HepG2 (cell line): Measurements from ENCODE around the gene OASL. TPM values are rescaled to one million over a fixed set of nuclear protein-coding genes. Genes with fewer than 3 reads are reported as not detected.

ENCODE experiments used
- ADNP ChIP-seq: sonication (generic); formaldehyde crosslinking; IDR thresholded peaks from 2 replicates; pipeline ENCODE4 v1.4.0; 2020; ENCODE audit warnings: missing genetic modification reagents
- CHD2 ChIP-seq: IDR thresholded peaks from 2 replicates; pipeline ENCODE4 v1.6.1; 2011; ENCODE audit warnings: low read depth, low read length, improper control_type of control experiment
- GFI1 ChIP-seq: sonication (generic); formaldehyde crosslinking; IDR thresholded peaks from 2 replicates; pipeline ENCODE4 v1.5.0; 2020; ENCODE audit warnings: missing genetic modification reagents, mild to moderate bottlenecking, borderline replicate concordance
- MTF2 ChIP-seq: sonication (generic); formaldehyde crosslinking; IDR thresholded peaks from 2 replicates; pipeline ENCODE4 v1.5.0; 2020; ENCODE audit warnings: missing genetic modification reagents, borderline replicate concordance
- NAIF1 ChIP-seq: sonication (generic); formaldehyde crosslinking; IDR thresholded peaks from 2 replicates; pipeline ENCODE4 v1.5.0; 2020; ENCODE audit warnings: mild to moderate bottlenecking, missing genetic modification reagents, borderline replicate concordance
- NBN ChIP-seq: fragments of 450-650 bp; conservative IDR thresholded peaks from 2 replicates; pipeline ENCODE4 v1.6.1; 2017
- REL ChIP-seq: sonication (generic); formaldehyde crosslinking; conservative IDR thresholded peaks from 2 replicates; pipeline ENCODE4 v1.8.0; 2022; ENCODE audit warnings: mild to moderate bottlenecking, missing genetic modification reagents, moderate library complexity
- RORA ChIP-seq: sonication (generic); formaldehyde crosslinking; IDR thresholded peaks from 2 replicates; pipeline ENCODE4 v1.5.0; 2020; ENCODE audit warnings: mild to moderate bottlenecking, missing genetic modification reagents, moderate library complexity
- SP5 ChIP-seq: IDR thresholded peaks from 2 replicates; pipeline ENCODE4 v1.6.1; 2016; ENCODE audit warnings: low read depth, borderline replicate concordance
- TSC22D2 ChIP-seq: sonication (generic); formaldehyde crosslinking; IDR thresholded peaks from 2 replicates; pipeline ENCODE4 v1.5.1; 2020; ENCODE audit warnings: missing genetic modification reagents, mild to moderate bottlenecking, borderline replicate concordance
- ZBTB3 ChIP-seq: sonication (generic); formaldehyde crosslinking; IDR thresholded peaks from 2 replicates; pipeline ENCODE4 v1.4.0; 2020; ENCODE audit warnings: low read depth, mild to moderate bottlenecking, moderate library complexity, missing genetic modification reagents, borderline replicate concordance
- ZNF30 ChIP-seq: sonication (generic); formaldehyde crosslinking; IDR thresholded peaks from 2 replicates; pipeline ENCODE4 v1.5.0; 2020; ENCODE audit warnings: mild to moderate bottlenecking, missing genetic modification reagents
- ZNF441 ChIP-seq: sonication (generic); formaldehyde crosslinking; IDR thresholded peaks from 2 replicates; pipeline ENCODE4 v1.7.0; 2021; ENCODE audit warnings: missing genetic modification reagents, borderline replicate concordance
- polyA plus RNA-seq, 8 experiments: library from polyadenylated mRNA; depleted of rRNA in 3 of 8; stranded (reverse) in 7 of 8; unstranded in 1 of 8; fragments of >200 nt; fragmentation: Illumina TruSeq in 4 of 8; extraction: Trizol in 4 of 8; gene quantifications; 2 replicates each; pipeline versions ENCODE4 v1.2.1 to v1.2.3, GENCODE V29; 2011 to 2016; ENCODE audit warnings: low read depth in 4 of 8, missing spikeins in 1 of 8, mixed read lengths in 1 of 8; ENCODE audit not compliant: insufficient read depth in 1 of 8
- total RNA-seq, 5 experiments: library from RNA; depleted of rRNA; stranded (reverse); fragments of >200 nt; fragmentation: Illumina TruSeq; extraction: Trizol; gene quantifications; 2 replicates each; pipeline ENCODE4 v1.2.3, GENCODE V29; 2016; ENCODE audit warnings: low read depth in 1 of 5
- TF ChIP-seq, protein P1 (sequence below): sonication (generic); formaldehyde crosslinking; IDR thresholded peaks from 2 replicates; pipeline ENCODE4 v1.4.0; 2020; ENCODE audit warnings: missing genetic modification reagents, borderline replicate concordance
- TF ChIP-seq, protein P2 (sequence below): sonication (generic); formaldehyde crosslinking; IDR thresholded peaks from 2 replicates; pipeline ENCODE4 v1.4.0; 2020; ENCODE audit warnings: mild to moderate bottlenecking, missing genetic modification reagents
- TF ChIP-seq, protein P3 (sequence below): sonication (generic); formaldehyde crosslinking; IDR thresholded peaks from 2 replicates; pipeline ENCODE4 v1.4.0; 2020; ENCODE audit warnings: missing genetic modification reagents
- TF ChIP-seq, protein P4 (sequence below): IDR thresholded peaks from 2 replicates; pipeline ENCODE4 v1.6.1; 2016; ENCODE audit warnings: missing compliant biosample characterization, missing genetic modification reagents, borderline replicate concordance
- TF ChIP-seq, protein P5 (sequence below): sonication (generic); formaldehyde crosslinking; IDR thresholded peaks from 2 replicates; pipeline ENCODE4 v1.4.0; 2020; ENCODE audit warnings: low read depth, missing genetic modification reagents

The OASL gene
- total and polyA plus RNA-seq, 2 of the 13 experiments (the other 11 are each of a cell fraction or from before 2014, with no cell fraction given): 0.11 to 0.22 TPM

DNA sequence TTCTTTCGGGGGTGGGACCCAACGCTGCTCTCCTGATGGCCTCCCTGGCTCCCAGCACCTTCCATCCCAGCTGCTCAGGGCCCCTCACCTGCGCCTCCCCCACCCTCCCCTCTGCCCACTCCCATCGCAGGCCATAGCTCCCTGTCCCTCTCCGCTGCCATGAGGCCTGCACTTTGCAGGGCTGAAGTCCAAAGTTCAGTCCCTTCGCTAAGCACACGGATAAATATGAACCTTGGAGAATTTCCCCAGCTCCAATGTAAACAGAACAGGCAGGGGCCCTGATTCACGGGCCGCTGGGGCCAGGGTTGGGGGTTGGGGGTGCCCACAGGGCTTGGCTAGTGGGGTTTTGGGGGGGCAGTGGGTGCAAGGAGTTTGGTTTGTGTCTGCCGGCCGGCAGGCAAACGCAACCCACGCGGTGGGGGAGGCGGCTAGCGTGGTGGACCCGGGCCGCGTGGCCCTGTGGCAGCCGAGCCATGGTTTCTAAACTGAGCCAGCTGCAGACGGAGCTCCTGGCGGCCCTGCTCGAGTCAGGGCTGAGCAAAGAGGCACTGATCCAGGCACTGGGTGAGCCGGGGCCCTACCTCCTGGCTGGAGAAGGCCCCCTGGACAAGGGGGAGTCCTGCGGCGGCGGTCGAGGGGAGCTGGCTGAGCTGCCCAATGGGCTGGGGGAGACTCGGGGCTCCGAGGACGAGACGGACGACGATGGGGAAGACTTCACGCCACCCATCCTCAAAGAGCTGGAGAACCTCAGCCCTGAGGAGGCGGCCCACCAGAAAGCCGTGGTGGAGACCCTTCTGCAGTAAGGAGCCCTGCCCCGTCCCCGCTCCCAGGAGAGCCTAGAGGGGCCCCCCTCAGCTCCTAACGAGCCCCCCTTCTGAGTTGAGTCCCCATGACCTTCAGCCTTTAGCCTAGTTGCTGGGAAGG, 60.5 kb downstream of the OASL start, which contains the start of gene HNF1A (continued):
- TF ChIP-seq, protein P1, sequence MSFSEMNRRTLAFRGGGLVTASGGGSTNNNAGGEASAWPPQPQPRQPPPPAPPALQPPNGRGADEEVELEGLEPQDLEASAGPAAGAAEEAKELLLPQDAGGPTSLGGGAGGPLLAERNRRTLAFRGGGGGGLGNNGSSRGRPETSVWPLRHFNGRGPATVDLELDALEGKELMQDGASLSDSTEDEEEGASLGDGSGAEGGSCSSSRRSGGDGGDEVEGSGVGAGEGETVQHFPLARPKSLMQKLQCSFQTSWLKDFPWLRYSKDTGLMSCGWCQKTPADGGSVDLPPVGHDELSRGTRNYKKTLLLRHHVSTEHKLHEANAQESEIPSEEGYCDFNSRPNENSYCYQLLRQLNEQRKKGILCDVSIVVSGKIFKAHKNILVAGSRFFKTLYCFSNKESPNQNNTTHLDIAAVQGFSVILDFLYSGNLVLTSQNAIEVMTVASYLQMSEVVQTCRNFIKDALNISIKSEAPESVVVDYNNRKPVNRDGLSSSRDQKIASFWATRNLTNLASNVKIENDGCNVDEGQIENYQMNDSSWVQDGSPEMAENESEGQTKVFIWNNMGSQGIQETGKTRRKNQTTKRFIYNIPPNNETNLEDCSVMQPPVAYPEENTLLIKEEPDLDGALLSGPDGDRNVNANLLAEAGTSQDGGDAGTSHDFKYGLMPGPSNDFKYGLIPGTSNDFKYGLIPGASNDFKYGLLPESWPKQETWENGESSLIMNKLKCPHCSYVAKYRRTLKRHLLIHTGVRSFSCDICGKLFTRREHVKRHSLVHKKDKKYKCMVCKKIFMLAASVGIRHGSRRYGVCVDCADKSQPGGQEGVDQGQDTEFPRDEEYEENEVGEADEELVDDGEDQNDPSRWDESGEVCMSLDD (CRISPR knock-in tag): peak; percentile 99
- TF ChIP-seq, protein P2, sequence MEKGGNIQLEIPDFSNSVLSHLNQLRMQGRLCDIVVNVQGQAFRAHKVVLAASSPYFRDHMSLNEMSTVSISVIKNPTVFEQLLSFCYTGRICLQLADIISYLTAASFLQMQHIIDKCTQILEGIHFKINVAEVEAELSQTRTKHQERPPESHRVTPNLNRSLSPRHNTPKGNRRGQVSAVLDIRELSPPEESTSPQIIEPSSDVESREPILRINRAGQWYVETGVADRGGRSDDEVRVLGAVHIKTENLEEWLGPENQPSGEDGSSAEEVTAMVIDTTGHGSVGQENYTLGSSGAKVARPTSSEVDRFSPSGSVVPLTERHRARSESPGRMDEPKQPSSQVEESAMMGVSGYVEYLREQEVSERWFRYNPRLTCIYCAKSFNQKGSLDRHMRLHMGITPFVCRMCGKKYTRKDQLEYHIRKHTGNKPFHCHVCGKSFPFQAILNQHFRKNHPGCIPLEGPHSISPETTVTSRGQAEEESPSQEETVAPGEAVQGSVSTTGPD (CRISPR knock-in tag): 0 out of 2 replicates have a peak, but pooled peaks have one; percentile 28
- TF ChIP-seq, protein P3, sequence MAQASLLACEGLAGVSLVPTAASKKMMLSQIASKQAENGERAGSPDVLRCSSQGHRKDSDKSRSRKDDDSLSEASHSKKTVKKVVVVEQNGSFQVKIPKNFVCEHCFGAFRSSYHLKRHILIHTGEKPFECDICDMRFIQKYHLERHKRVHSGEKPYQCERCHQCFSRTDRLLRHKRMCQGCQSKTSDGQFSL (CRISPR knock-in tag): peak; percentile 94
- TF ChIP-seq ZNF441 (CRISPR knock-in tag) (peak; percentile 28; the same call in 1 of the 2 replicates), ZBTB3 (CRISPR knock-in tag) (peak; percentile 53; the same call in 1 of the 2 replicates), RORA (CRISPR knock-in tag) (no peak), GFI1 (CRISPR knock-in tag) (peak; percentile 91), TSC22D2 (CRISPR knock-in tag) (no peak; the same call in 1 of the 2 replicates), ZNF30 (no peak), NBN (no peak), REL (no peak), ADNP (no peak), NAIF1 (peak; percentile 61; the same call in 1 of the 2 replicates), CHD2 (peak; percentile 28; the same call in 1 of the 2 replicates), SP5 (0 out of 2 replicates have a peak, but pooled peaks have one; percentile 39), MTF2 (CRISPR knock-in tag) (no peak)
- TF ChIP-seq, protein P4, sequence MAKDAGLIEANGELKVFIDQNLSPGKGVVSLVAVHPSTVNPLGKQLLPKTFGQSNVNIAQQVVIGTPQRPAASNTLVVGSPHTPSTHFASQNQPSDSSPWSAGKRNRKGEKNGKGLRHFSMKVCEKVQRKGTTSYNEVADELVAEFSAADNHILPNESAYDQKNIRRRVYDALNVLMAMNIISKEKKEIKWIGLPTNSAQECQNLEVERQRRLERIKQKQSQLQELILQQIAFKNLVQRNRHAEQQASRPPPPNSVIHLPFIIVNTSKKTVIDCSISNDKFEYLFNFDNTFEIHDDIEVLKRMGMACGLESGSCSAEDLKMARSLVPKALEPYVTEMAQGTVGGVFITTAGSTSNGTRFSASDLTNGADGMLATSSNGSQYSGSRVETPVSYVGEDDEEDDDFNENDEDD (CRISPR knock-in tag): peak; percentile 58; the same call in 1 of the 2 replicates
- TF ChIP-seq, protein P5, sequence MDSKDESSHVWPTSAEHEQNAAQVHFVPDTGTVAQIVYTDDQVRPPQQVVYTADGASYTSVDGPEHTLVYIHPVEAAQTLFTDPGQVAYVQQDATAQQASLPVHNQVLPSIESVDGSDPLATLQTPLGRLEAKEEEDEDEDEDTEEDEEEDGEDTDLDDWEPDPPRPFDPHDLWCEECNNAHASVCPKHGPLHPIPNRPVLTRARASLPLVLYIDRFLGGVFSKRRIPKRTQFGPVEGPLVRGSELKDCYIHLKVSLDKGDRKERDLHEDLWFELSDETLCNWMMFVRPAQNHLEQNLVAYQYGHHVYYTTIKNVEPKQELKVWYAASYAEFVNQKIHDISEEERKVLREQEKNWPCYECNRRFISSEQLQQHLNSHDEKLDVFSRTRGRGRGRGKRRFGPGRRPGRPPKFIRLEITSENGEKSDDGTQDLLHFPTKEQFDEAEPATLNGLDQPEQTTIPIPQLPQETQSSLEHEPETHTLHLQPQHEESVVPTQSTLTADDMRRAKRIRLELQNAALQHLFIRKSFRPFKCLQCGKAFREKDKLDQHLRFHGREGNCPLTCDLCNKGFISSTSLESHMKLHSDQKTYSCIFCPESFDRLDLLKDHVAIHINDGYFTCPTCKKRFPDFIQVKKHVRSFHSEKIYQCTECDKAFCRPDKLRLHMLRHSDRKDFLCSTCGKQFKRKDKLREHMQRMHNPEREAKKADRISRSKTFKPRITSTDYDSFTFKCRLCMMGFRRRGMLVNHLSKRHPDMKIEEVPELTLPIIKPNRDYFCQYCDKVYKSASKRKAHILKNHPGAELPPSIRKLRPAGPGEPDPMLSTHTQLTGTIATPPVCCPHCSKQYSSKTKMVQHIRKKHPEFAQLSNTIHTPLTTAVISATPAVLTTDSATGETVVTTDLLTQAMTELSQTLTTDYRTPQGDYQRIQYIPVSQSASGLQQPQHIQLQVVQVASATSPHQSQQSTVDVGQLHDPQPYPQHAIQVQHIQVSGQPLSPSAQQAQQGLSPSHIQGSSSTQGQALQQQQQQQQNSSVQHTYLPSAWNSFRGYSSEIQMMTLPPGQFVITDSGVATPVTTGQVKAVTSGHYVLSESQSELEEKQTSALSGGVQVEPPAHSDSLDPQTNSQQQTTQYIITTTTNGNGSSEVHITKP (CRISPR knock-in tag): 0 out of 2 replicates have a peak, but pooled peaks have one; percentile 52
